Ishikawa (cell line): Measurements from ENCODE around the gene AQP11.

Experiments
- CEBPB ChIP-seq: IDR thresholded peaks from 2 replicates; pipeline ENCODE4 v1.6.1; 2012
- CREB1 ChIP-seq: IDR thresholded peaks from 2 replicates; pipeline ENCODE4 v1.6.1; 2012; ENCODE audit warnings: low read depth
- EGR1 ChIP-seq: IDR thresholded peaks from 2 replicates; pipeline ENCODE4 v1.6.1; 2012
- EP300 ChIP-seq: IDR thresholded peaks from 2 replicates; pipeline ENCODE4 v1.6.1; 2012; ENCODE audit warnings: borderline replicate concordance
- FOXM1 ChIP-seq: IDR thresholded peaks from 2 replicates; pipeline ENCODE4 v1.6.1; 2012; ENCODE audit warnings: low read depth, borderline replicate concordance
- NFIC ChIP-seq: IDR thresholded peaks from 2 replicates; pipeline ENCODE4 v1.6.1; 2012
- RAD21 ChIP-seq: IDR thresholded peaks from 2 replicates; pipeline ENCODE4 v1.6.1; 2012; ENCODE audit warnings: low read depth
- TAF1 ChIP-seq: IDR thresholded peaks from 2 replicates; pipeline ENCODE4 v1.6.1; 2012; ENCODE audit warnings: low read depth, mild to moderate bottlenecking
- TCF12 ChIP-seq: IDR thresholded peaks from 2 replicates; pipeline ENCODE4 v1.6.1; 2012; ENCODE audit warnings: low read depth
- TEAD4 ChIP-seq: IDR thresholded peaks from 2 replicates; pipeline ENCODE4 v1.6.1; 2012
- YY1 ChIP-seq: IDR thresholded peaks from 2 replicates; pipeline ENCODE4 v1.6.1; 2012; ENCODE audit warnings: low read depth
- ZBTB7A ChIP-seq: IDR thresholded peaks from 2 replicates; pipeline ENCODE4 v1.6.1; 2012; ENCODE audit warnings: low read depth
- TF ChIP-seq, protein P1 (sequence below): IDR thresholded peaks from 2 replicates; pipeline ENCODE4 v1.6.1; 2012
- TF ChIP-seq, protein P2 (sequence below): IDR thresholded peaks from 2 replicates; pipeline ENCODE4 v1.6.1; 2012
- TF ChIP-seq, protein P3 (sequence below): IDR thresholded peaks from 2 replicates; pipeline ENCODE4 v1.6.1; 2012; ENCODE audit warnings: low read depth, mild to moderate bottlenecking

Gene AQP11

DNA sequence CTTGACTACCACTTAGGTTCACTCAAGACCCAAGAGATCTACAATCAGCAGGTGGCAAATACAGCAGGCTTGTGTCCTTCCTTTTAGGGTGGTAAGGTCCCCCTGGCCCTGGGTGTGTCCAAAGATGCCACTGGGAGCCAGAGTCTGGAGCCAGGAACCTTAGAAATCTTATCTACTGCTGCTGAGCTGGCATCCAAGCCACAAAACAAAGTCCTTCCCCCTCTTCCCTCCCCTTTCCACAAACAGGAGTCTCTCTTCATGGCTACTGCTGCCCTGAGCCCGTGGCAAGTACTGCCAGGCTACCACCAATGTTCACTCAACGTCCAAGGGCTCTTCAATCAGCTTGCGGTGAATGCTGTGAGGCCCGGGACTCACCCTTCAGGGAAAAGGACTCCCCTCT lies 21.4 kb upstream of the AQP11 start:
- no peak for TF ChIP-seq YY1
- TF ChIP-seq, protein P1, sequence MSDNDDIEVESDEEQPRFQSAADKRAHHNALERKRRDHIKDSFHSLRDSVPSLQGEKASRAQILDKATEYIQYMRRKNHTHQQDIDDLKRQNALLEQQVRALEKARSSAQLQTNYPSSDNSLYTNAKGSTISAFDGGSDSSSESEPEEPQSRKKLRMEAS: no peak
- no peak for TF ChIP-seq CREB1
- TF ChIP-seq TCF12: no peak
- TF ChIP-seq, protein P2, sequence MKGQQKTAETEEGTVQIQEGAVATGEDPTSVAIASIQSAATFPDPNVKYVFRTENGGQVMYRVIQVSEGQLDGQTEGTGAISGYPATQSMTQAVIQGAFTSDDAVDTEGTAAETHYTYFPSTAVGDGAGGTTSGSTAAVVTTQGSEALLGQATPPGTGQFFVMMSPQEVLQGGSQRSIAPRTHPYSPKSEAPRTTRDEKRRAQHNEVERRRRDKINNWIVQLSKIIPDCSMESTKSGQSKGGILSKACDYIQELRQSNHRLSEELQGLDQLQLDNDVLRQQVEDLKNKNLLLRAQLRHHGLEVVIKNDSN: no peak
- TF ChIP-seq, protein P3, sequence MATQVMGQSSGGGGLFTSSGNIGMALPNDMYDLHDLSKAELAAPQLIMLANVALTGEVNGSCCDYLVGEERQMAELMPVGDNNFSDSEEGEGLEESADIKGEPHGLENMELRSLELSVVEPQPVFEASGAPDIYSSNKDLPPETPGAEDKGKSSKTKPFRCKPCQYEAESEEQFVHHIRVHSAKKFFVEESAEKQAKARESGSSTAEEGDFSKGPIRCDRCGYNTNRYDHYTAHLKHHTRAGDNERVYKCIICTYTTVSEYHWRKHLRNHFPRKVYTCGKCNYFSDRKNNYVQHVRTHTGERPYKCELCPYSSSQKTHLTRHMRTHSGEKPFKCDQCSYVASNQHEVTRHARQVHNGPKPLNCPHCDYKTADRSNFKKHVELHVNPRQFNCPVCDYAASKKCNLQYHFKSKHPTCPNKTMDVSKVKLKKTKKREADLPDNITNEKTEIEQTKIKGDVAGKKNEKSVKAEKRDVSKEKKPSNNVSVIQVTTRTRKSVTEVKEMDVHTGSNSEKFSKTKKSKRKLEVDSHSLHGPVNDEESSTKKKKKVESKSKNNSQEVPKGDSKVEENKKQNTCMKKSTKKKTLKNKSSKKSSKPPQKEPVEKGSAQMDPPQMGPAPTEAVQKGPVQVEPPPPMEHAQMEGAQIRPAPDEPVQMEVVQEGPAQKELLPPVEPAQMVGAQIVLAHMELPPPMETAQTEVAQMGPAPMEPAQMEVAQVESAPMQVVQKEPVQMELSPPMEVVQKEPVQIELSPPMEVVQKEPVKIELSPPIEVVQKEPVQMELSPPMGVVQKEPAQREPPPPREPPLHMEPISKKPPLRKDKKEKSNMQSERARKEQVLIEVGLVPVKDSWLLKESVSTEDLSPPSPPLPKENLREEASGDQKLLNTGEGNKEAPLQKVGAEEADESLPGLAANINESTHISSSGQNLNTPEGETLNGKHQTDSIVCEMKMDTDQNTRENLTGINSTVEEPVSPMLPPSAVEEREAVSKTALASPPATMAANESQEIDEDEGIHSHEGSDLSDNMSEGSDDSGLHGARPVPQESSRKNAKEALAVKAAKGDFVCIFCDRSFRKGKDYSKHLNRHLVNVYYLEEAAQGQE: no peak
- TF ChIP-seq FOXM1: no peak

DNA sequence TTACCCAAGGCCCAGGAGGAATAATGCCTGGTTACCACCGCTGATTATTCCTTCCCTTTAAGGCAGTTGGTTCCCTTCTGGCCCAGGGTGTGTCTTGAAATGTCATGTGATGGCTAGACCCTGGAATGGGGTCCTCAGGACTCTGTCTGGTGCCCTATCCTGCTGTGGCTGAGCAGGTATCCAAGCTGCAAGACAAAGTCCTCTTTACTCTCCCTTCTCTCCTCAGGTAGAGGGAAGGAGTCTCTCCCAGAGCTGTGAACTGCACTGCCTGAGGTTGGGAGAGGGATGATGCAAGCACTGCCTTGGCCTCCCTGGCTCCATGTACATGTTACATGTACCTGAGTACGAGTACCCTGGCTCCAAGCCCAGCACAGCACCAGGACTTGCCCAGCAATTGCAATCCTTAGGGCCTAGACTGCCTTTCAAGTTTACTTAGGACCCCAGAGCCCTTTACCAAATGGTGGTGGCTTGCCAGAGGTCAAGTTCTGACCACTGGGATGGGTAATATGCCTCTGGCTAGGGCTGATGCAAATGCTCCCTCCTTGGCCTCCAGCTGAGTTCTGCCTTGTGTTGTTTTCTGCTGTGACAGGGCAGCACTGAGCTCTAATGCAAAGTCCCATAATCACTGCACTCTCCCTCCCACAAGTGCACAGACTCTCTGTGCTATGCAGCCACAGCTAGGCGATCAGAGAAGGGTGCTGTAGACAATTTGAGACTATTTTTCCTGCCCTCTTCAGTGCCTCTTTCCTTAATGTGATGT lies 20.7 kb upstream of the AQP11 start:
- TF ChIP-seq, protein P2: no peak

DNA sequence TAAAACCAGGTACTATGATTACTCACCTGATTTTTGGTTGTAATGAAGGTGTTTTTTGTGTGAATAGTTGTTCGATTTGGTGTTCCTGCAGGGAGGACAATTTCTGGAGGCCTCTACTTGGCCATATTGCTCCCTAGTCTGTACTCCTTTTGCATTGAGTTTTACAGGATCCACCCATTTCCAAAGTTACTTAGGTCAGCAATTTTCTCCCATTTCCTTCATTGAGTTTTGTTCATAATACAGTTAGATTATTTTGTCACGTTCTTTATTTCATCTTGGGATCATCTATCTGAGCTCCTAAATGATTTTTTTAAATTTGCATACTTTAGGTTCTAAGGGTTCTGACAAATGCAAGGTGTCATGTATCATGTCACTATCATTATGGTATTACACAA lies 20.1 kb upstream of the AQP11 start:
- TF ChIP-seq, protein P1: no peak
- no peak for TF ChIP-seq NFIC
- no peak for TF ChIP-seq CREB1
- TF ChIP-seq RAD21: no peak
- no peak for TF ChIP-seq FOXM1
- TF ChIP-seq EP300: no peak
- TF ChIP-seq TEAD4: no peak
- no peak for TF ChIP-seq TAF1
- no peak for TF ChIP-seq CEBPB
- TF ChIP-seq, protein P2: no peak
- TF ChIP-seq, protein P3: no peak
- TF ChIP-seq YY1: no peak
- TF ChIP-seq EGR1: no peak
- TF ChIP-seq TCF12: no peak
- TF ChIP-seq ZBTB7A: no peak

DNA sequence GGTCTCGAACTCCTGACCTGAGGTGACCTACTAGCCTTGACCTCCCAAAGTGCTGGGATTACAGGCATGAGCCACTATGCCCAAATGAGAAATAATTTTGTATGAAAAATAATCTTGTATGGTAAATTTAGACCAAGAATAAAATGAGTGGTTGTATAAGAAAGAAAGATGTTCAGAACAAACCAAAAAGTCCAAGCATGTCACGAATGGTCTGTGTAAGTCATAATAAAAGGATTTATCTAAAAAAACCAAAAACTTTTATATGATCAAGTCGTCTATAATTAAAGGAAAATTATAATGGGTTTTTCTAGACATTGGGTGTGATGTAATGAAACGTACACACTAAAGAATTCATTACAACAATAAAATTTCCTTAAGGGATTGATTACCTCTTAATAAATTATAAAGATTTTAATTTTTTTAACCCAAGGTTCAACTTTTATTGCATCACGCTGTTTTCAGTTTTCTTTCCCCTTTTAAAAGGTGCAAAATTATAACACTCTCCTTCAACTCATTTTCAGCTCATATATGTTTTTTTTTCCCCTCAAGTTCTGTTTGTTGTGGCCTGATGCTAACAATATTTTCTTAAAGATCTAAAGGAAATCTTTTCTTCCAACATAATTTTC lies 8.9 kb upstream of the AQP11 start:
- TF ChIP-seq, protein P2: 0 out of 2 replicates have a peak, but pooled peaks have one; percentile 17
- TF ChIP-seq YY1: no peak

DNA sequence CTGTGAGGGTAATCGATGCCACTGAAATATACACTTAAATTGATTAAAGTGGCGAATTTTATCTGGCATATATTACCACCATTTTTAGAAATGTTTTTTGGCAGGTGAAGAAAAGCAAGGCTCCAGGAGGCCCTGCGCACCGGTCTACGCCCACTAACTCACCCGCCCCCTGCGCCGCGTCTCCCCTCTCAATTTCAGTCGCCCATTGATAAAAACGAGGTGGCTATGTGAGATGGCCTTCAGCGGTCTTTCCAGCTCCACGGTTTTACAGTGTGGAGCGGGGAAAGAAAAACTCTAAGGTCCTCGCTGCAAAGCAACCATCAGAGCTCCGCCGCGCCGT lies 602 bp upstream of the AQP11 start:
- TF ChIP-seq TCF12 (no peak), EGR1 (0 out of 2 replicates have a peak, but pooled peaks have one; percentile 20), TAF1 (peak; percentile 57)
- TF ChIP-seq, protein P1: 0 out of 2 replicates have a peak, but pooled peaks have one; percentile 83

DNA sequence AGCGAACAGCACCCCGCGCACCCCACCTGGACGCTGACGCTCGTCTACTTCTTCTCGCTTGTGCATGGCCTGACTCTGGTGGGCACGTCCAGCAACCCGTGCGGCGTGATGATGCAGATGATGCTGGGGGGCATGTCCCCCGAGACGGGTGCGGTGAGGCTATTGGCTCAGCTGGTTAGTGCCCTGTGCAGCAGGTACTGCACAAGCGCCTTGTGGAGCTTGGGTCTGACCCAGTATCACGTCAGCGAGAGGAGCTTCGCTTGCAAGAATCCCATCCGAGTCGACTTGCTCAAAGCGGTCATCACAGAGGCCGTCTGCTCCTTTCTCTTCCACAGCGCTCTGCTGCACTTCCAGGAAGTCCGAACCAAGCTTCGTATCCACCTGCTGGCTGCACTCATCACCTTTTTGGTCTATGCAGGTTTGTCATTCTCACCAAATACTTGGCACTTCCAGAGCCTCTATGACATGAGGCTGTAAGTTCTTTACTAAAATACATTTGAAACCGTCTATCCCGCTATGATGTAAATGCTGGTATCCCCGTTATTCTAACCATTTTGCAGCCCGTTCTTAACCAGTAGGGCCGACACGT lies 535 bp downstream of the AQP11 start:
- no peak for TF ChIP-seq EGR1
- no peak for TF ChIP-seq RAD21
- no peak for TF ChIP-seq FOXM1
- TF ChIP-seq NFIC: no peak
- TF ChIP-seq, protein P1: no peak
- TF ChIP-seq YY1: no peak
- no peak for TF ChIP-seq TEAD4
